ENCODE data around the gene NOTCH2.

DNA sequence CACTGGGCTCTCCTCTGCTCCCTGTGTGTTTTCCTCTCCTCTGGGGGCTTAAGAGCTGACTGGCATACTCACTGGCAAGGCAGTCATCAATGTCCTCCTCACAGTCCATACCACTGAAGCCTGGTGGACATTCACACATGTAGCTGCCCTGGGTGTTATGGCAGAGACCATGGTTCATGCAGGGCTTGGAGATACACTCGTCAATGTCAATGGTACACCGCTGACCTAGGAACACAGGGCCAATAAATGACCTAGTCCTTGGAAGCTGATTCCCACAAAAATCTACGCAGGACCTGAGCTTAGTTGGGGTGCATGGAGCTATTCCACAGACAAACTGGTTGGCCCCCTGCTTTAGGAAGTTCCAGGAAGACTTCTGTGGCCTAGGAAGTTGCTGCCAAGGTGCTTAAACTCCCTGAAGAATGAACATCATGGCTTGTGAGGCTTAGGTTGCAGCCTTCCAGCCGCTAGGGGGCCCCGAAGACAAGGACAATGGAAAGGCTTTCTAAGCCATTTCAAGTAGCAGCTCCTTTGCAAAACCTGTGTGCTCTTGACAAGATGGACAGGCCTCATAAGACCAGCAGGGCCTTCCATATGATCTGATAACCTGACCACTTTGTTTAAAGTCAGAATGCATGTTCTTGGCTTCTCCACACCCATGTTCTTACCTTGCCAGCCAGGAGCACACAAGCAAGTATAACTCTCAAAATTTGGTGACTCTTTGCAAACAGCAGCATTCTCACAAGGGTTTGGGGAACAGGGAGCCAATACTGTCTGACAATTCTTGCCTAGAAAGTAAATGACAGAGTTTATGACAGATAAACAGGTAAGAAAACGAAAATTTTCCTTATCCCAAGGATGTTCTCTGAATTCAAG lies 120.9 kb downstream of the NOTCH2 start:
- TF ChIP-seq, protein P1, sequence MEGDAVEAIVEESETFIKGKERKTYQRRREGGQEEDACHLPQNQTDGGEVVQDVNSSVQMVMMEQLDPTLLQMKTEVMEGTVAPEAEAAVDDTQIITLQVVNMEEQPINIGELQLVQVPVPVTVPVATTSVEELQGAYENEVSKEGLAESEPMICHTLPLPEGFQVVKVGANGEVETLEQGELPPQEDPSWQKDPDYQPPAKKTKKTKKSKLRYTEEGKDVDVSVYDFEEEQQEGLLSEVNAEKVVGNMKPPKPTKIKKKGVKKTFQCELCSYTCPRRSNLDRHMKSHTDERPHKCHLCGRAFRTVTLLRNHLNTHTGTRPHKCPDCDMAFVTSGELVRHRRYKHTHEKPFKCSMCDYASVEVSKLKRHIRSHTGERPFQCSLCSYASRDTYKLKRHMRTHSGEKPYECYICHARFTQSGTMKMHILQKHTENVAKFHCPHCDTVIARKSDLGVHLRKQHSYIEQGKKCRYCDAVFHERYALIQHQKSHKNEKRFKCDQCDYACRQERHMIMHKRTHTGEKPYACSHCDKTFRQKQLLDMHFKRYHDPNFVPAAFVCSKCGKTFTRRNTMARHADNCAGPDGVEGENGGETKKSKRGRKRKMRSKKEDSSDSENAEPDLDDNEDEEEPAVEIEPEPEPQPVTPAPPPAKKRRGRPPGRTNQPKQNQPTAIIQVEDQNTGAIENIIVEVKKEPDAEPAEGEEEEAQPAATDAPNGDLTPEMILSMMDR (conservative IDR thresholded peaks at IDR 0.05) = peak; percentile 94
- TF ChIP-seq ZFX (IDR thresholded peaks at IDR 0.05) = no peak

Measured in C4-2B (cell line).